Liver (tissue), 2 donors: ENCODE results near the gene WNT10A.

Source experiments
- CTCF ChIP-seq: fragments of 150-350 bp; IDR thresholded peaks from 2 replicates; pipeline ENCODE4 v1.5.1; 2017; ENCODE audit warnings: improper control_type of control experiment, low read depth, low read length; ENCODE audit not compliant: missing input control
- TF ChIP-seq, protein P1 (sequence below): IDR thresholded peaks from 2 replicates; pipeline ENCODE4 v1.6.1; 2016; ENCODE audit warnings: antibody characterized with exemption
- donor health status: healthy.

DNA sequence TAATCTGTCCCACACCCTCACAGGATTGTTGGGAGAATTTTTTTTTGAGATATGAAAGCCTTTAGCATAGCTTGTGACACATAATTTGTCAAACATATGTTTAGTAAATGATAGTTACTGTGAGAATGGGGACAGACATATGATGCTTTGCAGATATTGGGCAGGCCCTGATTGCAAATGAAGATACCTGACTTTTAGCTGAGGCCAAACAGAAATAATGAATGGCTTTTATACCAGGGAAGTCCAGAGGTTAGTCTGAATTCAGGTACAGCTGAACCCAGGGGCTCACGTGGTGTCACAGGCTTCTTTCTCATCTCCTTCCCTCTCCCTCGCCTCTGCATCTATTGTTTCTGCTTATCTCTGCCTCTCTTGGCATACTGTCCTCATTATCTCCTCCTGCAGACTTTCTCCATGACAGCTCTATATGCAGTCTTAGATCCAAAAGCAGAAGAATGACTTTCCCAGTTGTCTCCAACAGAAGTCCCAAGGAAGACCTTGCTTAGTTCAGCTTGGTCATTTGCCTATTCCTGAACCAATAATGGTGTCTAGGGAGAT, 4.9 kb upstream of the WNT10A start:
- no peak for TF ChIP-seq CTCF
- TF ChIP-seq, protein P1, sequence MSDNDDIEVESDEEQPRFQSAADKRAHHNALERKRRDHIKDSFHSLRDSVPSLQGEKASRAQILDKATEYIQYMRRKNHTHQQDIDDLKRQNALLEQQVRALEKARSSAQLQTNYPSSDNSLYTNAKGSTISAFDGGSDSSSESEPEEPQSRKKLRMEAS, result no peak
